H9 (cell line): ENCODE measurements around the gene CDH3. TPM values are rescaled to one million over a fixed set of nuclear protein-coding genes. Genes with fewer than 3 reads are reported as not detected.

Source experiments
- DNase-seq: peaks from one replicate; pipeline ENCODE4 v3.0.0-alpha.2; 2017
- H2AFZ ChIP-seq: one replicate; pipeline ENCODE4 v1.6.1; 2013; ENCODE audit warnings: mild to moderate bottlenecking, low read length, control low read depth, moderate library complexity
- H2AK5ac ChIP-seq: 2 replicates; pipeline ENCODE4 v1.6.1; 2013; ENCODE audit warnings: low read length, control low read depth, mixed read lengths; ENCODE audit not compliant: insufficient read length
- H2BK120ac ChIP-seq: one replicate; pipeline ENCODE4 v1.6.1; 2013; ENCODE audit warnings: low read depth, mild to moderate bottlenecking, low read length, control low read depth, inconsistent platforms; ENCODE audit not compliant: poor library complexity, severe bottlenecking
- H2BK12ac ChIP-seq: 2 replicates; pipeline ENCODE4 v1.6.1; 2013; ENCODE audit warnings: low read length, control low read depth, mixed read lengths, low read depth; ENCODE audit not compliant: insufficient read length
- H2BK15ac ChIP-seq: 2 replicates; pipeline ENCODE4 v1.6.1; 2013; ENCODE audit warnings: low read depth, low read length, control low read depth
- H2BK20ac ChIP-seq: one replicate; pipeline ENCODE4 v1.6.1; 2013; ENCODE audit warnings: low read depth, mild to moderate bottlenecking, low read length, control low read depth, inconsistent platforms; ENCODE audit not compliant: poor library complexity, severe bottlenecking
- H2BK5ac ChIP-seq: 2 replicates; pipeline ENCODE4 v1.6.1; 2013; ENCODE audit warnings: low read length, control low read depth, mixed read lengths; ENCODE audit not compliant: insufficient read length
- H3K14ac ChIP-seq: 2 replicates; pipeline ENCODE4 v1.6.1; 2013; ENCODE audit warnings: low read length, control low read depth; ENCODE audit not compliant: insufficient read depth
- H3K18ac ChIP-seq: 2 replicates; pipeline ENCODE4 v1.6.1; 2013; ENCODE audit warnings: low read depth, mild to moderate bottlenecking, mixed read lengths, low read length, control low read depth; ENCODE audit not compliant: insufficient read length
- H3K23ac ChIP-seq: 2 replicates; pipeline ENCODE4 v1.6.1; 2013; ENCODE audit warnings: low read length, control low read depth, mixed read lengths, low read depth; ENCODE audit not compliant: insufficient read length
- H3K23me2 ChIP-seq: 2 replicates; pipeline ENCODE4 v1.6.1; 2013; ENCODE audit warnings: low read depth, mild to moderate bottlenecking, mixed read lengths, low read length, control low read depth; ENCODE audit not compliant: insufficient read length, poor library complexity, severe bottlenecking
- H3K27ac ChIP-seq: 2 replicates; pipeline ENCODE4 v1.5.1; 2013; ENCODE audit warnings: low read length, control low read depth, mixed read lengths, low read depth; ENCODE audit not compliant: insufficient read length
- H3K27me3 ChIP-seq: 2 replicates; pipeline ENCODE4 v1.6.1; 2013; ENCODE audit warnings: low read length, control low read depth, inconsistent platforms; ENCODE audit not compliant: insufficient read depth
- H3K4ac ChIP-seq: 2 replicates; pipeline ENCODE4 v1.6.1; 2013; ENCODE audit warnings: low read depth, mild to moderate bottlenecking, control low read depth, inconsistent platforms, low read length, moderate library complexity
- H3K4me1 ChIP-seq: 2 replicates; pipeline ENCODE4 v1.6.1; 2013; ENCODE audit warnings: low read length, control low read depth, inconsistent platforms; ENCODE audit not compliant: insufficient read depth
- H3K4me2 ChIP-seq: 2 replicates; pipeline ENCODE4 v1.6.1; 2013; ENCODE audit warnings: low read length, control low read depth, mixed read lengths; ENCODE audit not compliant: insufficient read length, insufficient read depth
- H3K56ac ChIP-seq: 2 replicates; pipeline ENCODE4 v1.6.1; 2013; ENCODE audit warnings: low read depth, mild to moderate bottlenecking, mixed read lengths, low read length, control low read depth; ENCODE audit not compliant: insufficient read length
- H3K79me1 ChIP-seq: 2 replicates; pipeline ENCODE4 v1.6.1; 2013; ENCODE audit warnings: low read depth, mild to moderate bottlenecking, moderate library complexity, low read length, control low read depth, inconsistent platforms; ENCODE audit not compliant: insufficient read depth, poor library complexity, severe bottlenecking
- H3K79me2 ChIP-seq: 2 replicates; pipeline ENCODE4 v1.6.1; 2013; ENCODE audit warnings: low read length, control low read depth, inconsistent platforms; ENCODE audit not compliant: insufficient read depth
- H3K9ac ChIP-seq: 2 replicates; pipeline ENCODE4 v1.6.1; 2013; ENCODE audit warnings: low read length, control low read depth, mixed read lengths; ENCODE audit not compliant: insufficient read length; ENCODE audit errors: extremely low read depth
- H3K9me3 ChIP-seq: one replicate; pipeline ENCODE4 v1.6.1; 2013; ENCODE audit warnings: low read depth, low read length, inconsistent platforms; ENCODE audit not compliant: control insufficient read depth
- H3T11ph ChIP-seq: one replicate; pipeline ENCODE4 v1.6.1; 2013; ENCODE audit warnings: mild to moderate bottlenecking, low read length, control low read depth, inconsistent platforms
- H4K20me1 ChIP-seq: one replicate; pipeline ENCODE4 v1.6.1; 2013; ENCODE audit not compliant: control insufficient read depth, insufficient read length, insufficient read depth
- H4K5ac ChIP-seq: 2 replicates; pipeline ENCODE4 v1.6.1; 2013; ENCODE audit warnings: low read depth, mild to moderate bottlenecking, mixed read lengths, low read length, control low read depth; ENCODE audit not compliant: insufficient read length
- H4K8ac ChIP-seq: replicated peaks from 2 replicates; pipeline ENCODE4 v1.6.1; 2013; ENCODE audit warnings: low read length, control low read depth, mixed read lengths, low read depth; ENCODE audit not compliant: insufficient read length
- H4K91ac ChIP-seq: 2 replicates; pipeline ENCODE4 v1.6.1; 2013; ENCODE audit warnings: low read depth, mild to moderate bottlenecking, moderate library complexity, mixed read lengths, low read length, control low read depth; ENCODE audit not compliant: insufficient read length
- H3K27ac Mint-ChIP-seq, 3 experiments: 2 replicates in 2 of 3; 3 replicates in 1 of 3; pipeline ENCODE4 v1.8.0; 2020 to 2021; ENCODE audit warnings: mixed read lengths in 3 of 3, mild to moderate bottlenecking in 1 of 3, moderate library complexity in 1 of 3
- H3K27me3 Mint-ChIP-seq: 2 replicates; pipeline ENCODE4 v1.8.0; 2021; ENCODE audit warnings: low read depth, mild to moderate bottlenecking, moderate library complexity, mixed read lengths
- H3K36me3 Mint-ChIP-seq, 3 experiments: 2 replicates in 2 of 3; 3 replicates in 1 of 3; pipeline ENCODE4 v1.8.0; 2020 to 2021; ENCODE audit warnings: low read depth in 3 of 3, mixed read lengths in 3 of 3; ENCODE audit not compliant: insufficient read depth in 1 of 3
- H3K4me1 Mint-ChIP-seq, 2 experiments: 2 replicates each; pipeline ENCODE4 v1.8.0; 2020; ENCODE audit warnings: mixed read lengths in 2 of 2
- H3K4me3 Mint-ChIP-seq, 2 experiments: 2 replicates in 1 of 2; 3 replicates in 1 of 2; pipeline ENCODE4 v1.8.0; 2020 to 2021; ENCODE audit warnings: mild to moderate bottlenecking in 2 of 2, mixed read lengths in 2 of 2, moderate library complexity in 1 of 2
- H3K9me3 Mint-ChIP-seq, 2 experiments: 2 replicates in 1 of 2; 3 replicates in 1 of 2; pipeline ENCODE4 v1.8.0; 2020; ENCODE audit warnings: mild to moderate bottlenecking in 2 of 2, mixed read lengths in 2 of 2, moderate library complexity in 1 of 2
- WGBS: extraction: QIAGEN DNeasy Blood & Tissue Kit; methylation state at CpG from one replicate; pipeline ENCODE4 v1.1.7; 2013; ENCODE audit warnings: missing lambda C conversion rate, low lambda C conversion rate, mixed read lengths; ENCODE audit not compliant: insufficient read length; ENCODE audit errors: extremely low coverage; 5-methylcytosine and 5-hydroxymethylcytosine counted together
- total RNA-seq: library from RNA; stranded (reverse); gene quantifications from 2 replicates; pipeline ENCODE4 v1.2.1, GENCODE V29; 2021
- TF ChIP-seq, protein P1 (sequence below): fragments of 200-600 bp; sonication (generic); conservative IDR thresholded peaks from 3 replicates; pipeline ENCODE4 v1.8.0; 2021; ENCODE audit warnings: antibody characterized with exemption, mild to moderate bottlenecking

Gene CDH3
- total RNA-seq, 1 experiment from 2014 or later: 97.2 TPM

GRCh38 chr16:68617734-68618133 is 27.4 kb upstream of the CDH3 start:
- peaks cover 11 to 19% of the 10 kb centered on the region in 2 experiments for H3K9me3 Mint-ChIP-seq
- no peak for DNase-seq
- H2BK12ac ChIP-seq: no peak overlapping the region
- no peaks in the 10 kb centered on the region for H3K4me1 Mint-ChIP-seq
- no peak overlapping the region for H2BK20ac ChIP-seq
- no peak overlapping the region for H2AFZ ChIP-seq
- H4K8ac ChIP-seq: no peak overlapping the region
- no peak overlapping the region for H2BK5ac ChIP-seq
- H2AK5ac ChIP-seq: no peak overlapping the region
- no peak overlapping the region for H3K9ac ChIP-seq
- H3K18ac ChIP-seq: no peak overlapping the region
- H3K9me3 ChIP-seq: peaks cover 5% of the 10 kb centered on the region
- no peak overlapping the region for H3K4me2 ChIP-seq
- H3K4me1 ChIP-seq: no peaks in the 10 kb centered on the region; the same call in 1 of the 2 replicates
- no peak overlapping the region for H3K27ac Mint-ChIP-seq
- no peak overlapping the region for H3K4me3 Mint-ChIP-seq
- no peak overlapping the region for H3K14ac ChIP-seq
- H3K27me3 ChIP-seq: no peaks in the 10 kb centered on the region
- no peak overlapping the region for H4K5ac ChIP-seq
- H3T11ph ChIP-seq: no peak overlapping the region
- TF ChIP-seq, protein P1, sequence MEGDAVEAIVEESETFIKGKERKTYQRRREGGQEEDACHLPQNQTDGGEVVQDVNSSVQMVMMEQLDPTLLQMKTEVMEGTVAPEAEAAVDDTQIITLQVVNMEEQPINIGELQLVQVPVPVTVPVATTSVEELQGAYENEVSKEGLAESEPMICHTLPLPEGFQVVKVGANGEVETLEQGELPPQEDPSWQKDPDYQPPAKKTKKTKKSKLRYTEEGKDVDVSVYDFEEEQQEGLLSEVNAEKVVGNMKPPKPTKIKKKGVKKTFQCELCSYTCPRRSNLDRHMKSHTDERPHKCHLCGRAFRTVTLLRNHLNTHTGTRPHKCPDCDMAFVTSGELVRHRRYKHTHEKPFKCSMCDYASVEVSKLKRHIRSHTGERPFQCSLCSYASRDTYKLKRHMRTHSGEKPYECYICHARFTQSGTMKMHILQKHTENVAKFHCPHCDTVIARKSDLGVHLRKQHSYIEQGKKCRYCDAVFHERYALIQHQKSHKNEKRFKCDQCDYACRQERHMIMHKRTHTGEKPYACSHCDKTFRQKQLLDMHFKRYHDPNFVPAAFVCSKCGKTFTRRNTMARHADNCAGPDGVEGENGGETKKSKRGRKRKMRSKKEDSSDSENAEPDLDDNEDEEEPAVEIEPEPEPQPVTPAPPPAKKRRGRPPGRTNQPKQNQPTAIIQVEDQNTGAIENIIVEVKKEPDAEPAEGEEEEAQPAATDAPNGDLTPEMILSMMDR: no peak
- H3K79me1 ChIP-seq: no peaks in the 10 kb centered on the region
- H3K4ac ChIP-seq: no peak overlapping the region
- H4K91ac ChIP-seq: no peak overlapping the region
- H3K23ac ChIP-seq: no peak overlapping the region
- H3K79me2 ChIP-seq: no peaks in the 10 kb centered on the region
- peaks cover 6% of the 10 kb centered on the region for H3K27me3 Mint-ChIP-seq
- no peak overlapping the region for H2BK15ac ChIP-seq
- H3K36me3 Mint-ChIP-seq: no peaks in the 10 kb centered on the region; a peak in 2 of 7 replicates
- H2BK120ac ChIP-seq: no peak overlapping the region
- no peaks in the 10 kb centered on the region for H3K23me2 ChIP-seq
- H3K27ac ChIP-seq: no peak overlapping the region
- no CpG with 5 or more reads among the region's 7 CpGs for WGBS
- no peak overlapping the region for H3K56ac ChIP-seq
- no peaks in the 10 kb centered on the region for H4K20me1 ChIP-seq
